ENCODE results near the gene KIFC3. TPM values are rescaled to one million over a fixed set of nuclear protein-coding genes. Genes with fewer than 3 reads are reported as not detected.

The KIFC3 gene
- total RNA-seq, 2 experiments from 2014 or later: not detected

DNA sequence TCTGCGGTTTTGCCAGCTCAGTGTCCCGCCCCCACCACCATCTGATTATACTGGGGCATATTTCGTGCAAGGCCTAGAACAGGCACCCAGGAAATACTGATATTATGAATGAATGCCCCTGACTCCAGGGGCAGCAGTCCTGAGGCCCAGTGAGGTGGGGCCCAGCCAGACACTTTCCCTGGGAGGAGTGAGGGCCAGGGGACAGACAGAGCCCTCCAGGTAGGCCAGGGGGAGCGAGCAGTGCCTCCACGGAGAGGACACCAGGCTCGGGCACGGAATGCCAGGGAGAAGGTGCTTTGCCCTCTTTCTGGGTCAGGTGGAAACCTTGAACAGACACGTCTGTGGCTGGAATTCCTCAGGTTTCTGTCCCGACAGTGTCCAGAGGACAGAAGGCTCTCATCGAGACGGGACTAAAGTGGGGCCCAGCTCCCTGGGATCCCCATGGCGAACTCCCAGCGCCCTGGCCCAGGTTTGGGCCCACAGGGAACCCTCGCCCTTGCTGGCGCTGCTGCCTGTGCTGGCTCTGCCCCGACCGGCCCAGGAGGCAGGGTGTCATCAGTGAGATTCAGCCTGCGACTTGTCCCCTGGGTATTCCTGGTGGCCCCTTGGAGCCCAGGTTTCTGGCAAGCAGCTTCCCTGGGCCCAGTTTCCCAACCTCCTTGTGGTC lies 62.4 kb downstream of the KIFC3 start:
- Mint-ChIP-seq H3K4me1 (ENCODE audit: low read depth) (peaks cover 28% of the 10 kb centered on the region), H3K9me3 (no peaks in the 10 kb centered on the region), H3K27me3 (no peaks in the 10 kb centered on the region), H3K36me3 (ENCODE audit: low read depth) (peaks cover 38% of the 10 kb centered on the region), H3K27ac (no peak overlapping the region), H3K4me3 (no peak overlapping the region)
- H3K36me3 ChIP-seq (ENCODE audit: insufficient read depth, low read length): peaks cover 18% of the 10 kb centered on the region
- H3K4me1 ChIP-seq (ENCODE audit: insufficient read depth, low read length): peaks cover 21% of the 10 kb centered on the region
- H3K9me3 ChIP-seq (ENCODE audit: control insufficient read depth in 1 of 2, insufficient read depth in 1 of 2, low read length in 2 of 2): no peaks in the 10 kb centered on the region
- CTCF ChIA-PET: interaction anchor here (1.2 kb wide), 1 partner anchor 18 kb away, joined by 3 read pairs; no protein-coding TSS in a partner anchor
- no peak overlapping the region for H3K4me3 ChIP-seq (ENCODE audit: low read length)
- intact Hi-C loops (cut with DNase I, micrococcal nuclease): loop anchor here (5.0 to 10.0 kb wide), 9 partner anchors 203 to 895 kb away; partner anchors contain the start of genes CFAP20 (in 2 of the 2), CCDC102A (in 1 of the 2), CSNK2A2 (in 1 of the 2) and HERPUD1 (in 1 of the 2)
- DNase-seq (peak in 1 of 14 experiments; percentile 13), ATAC-seq (ENCODE audit: poor library complexity) (no peak)
- H3K27me3 ChIP-seq (ENCODE audit: control insufficient read depth in 1 of 2, insufficient read depth in 2 of 2, low read length in 2 of 2): no peaks in the 10 kb centered on the region
- no peak overlapping the region for H3K27ac ChIP-seq (ENCODE audit: low read depth in 1 of 2, low read length in 2 of 2)
- POLR2A ChIA-PET: no interaction called here
- TF ChIP-seq, protein P1, sequence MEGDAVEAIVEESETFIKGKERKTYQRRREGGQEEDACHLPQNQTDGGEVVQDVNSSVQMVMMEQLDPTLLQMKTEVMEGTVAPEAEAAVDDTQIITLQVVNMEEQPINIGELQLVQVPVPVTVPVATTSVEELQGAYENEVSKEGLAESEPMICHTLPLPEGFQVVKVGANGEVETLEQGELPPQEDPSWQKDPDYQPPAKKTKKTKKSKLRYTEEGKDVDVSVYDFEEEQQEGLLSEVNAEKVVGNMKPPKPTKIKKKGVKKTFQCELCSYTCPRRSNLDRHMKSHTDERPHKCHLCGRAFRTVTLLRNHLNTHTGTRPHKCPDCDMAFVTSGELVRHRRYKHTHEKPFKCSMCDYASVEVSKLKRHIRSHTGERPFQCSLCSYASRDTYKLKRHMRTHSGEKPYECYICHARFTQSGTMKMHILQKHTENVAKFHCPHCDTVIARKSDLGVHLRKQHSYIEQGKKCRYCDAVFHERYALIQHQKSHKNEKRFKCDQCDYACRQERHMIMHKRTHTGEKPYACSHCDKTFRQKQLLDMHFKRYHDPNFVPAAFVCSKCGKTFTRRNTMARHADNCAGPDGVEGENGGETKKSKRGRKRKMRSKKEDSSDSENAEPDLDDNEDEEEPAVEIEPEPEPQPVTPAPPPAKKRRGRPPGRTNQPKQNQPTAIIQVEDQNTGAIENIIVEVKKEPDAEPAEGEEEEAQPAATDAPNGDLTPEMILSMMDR (IDR thresholded peaks at IDR 0.05): no peak

DNA sequence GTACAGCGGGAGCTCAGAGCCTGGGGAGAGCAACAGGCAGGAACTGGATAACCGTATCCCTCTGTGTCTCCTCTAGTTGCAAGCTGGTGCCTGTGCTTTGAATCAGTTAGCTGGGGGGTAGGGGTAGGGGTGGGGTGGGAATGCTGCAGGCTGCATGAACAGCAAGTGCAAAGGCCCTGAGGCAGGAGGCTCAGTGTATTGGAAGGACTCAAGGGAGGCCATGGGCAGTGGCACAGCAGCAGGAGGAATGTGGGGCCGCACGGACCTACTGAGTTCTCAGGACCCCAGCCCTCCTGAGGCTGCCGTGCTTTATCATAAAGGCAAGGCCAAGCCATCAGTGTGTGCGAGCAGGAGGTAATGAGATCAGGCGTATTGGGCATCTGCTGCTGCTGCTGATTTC lies 63.4 kb downstream of the KIFC3 start:
- no peak overlapping the region for H3K4me3 Mint-ChIP-seq
- peaks cover 38% of the 10 kb centered on the region for H3K36me3 Mint-ChIP-seq (ENCODE audit: low read depth)
- H3K36me3 ChIP-seq (ENCODE audit: insufficient read depth, low read length): peaks cover 16% of the 10 kb centered on the region
- TF ChIP-seq, protein P1 (IDR thresholded peaks at IDR 0.05): no peak
- H3K4me1 Mint-ChIP-seq (ENCODE audit: low read depth): peaks cover 33% of the 10 kb centered on the region
- DNase-seq (no peak), ATAC-seq (ENCODE audit: poor library complexity) (no peak)
- intact Hi-C loops (cut with DNase I, micrococcal nuclease): loop anchor here (5.0 to 10.0 kb wide), 9 partner anchors 202 to 896 kb away; partner anchors contain the start of genes CFAP20 (in 2 of the 2), CCDC102A (in 1 of the 2), CSNK2A2 (in 1 of the 2) and HERPUD1 (in 1 of the 2)
- no peak overlapping the region for H3K4me3 ChIP-seq (ENCODE audit: low read length)
- peaks cover 29% of the 10 kb centered on the region for H3K4me1 ChIP-seq (ENCODE audit: insufficient read depth, low read length)
- H3K27ac Mint-ChIP-seq: no peak overlapping the region
- ChIA-PET POLR2A (no interaction called here), CTCF (interaction anchor here (1.2 kb wide), 1 partner anchor 19 kb away, joined by 3 read pairs; no protein-coding TSS in a partner anchor)
- no peak overlapping the region for H3K27ac ChIP-seq (ENCODE audit: low read depth in 1 of 2, low read length in 2 of 2)
- H3K27me3 ChIP-seq (ENCODE audit: control insufficient read depth in 1 of 2, insufficient read depth in 2 of 2, low read length in 2 of 2): no peaks in the 10 kb centered on the region
- no peaks in the 10 kb centered on the region for H3K9me3 ChIP-seq (ENCODE audit: control insufficient read depth in 1 of 2, insufficient read depth in 1 of 2, low read length in 2 of 2)
- no peaks in the 10 kb centered on the region for H3K9me3 Mint-ChIP-seq
- no peaks in the 10 kb centered on the region for H3K27me3 Mint-ChIP-seq

- Mint-ChIP-seq H3K27ac (peak overlapping the region; percentile 87), H3K27me3 (no peaks in the 10 kb centered on the region), H3K9me3 (peaks cover 6% of the 10 kb centered on the region), H3K4me1 (ENCODE audit: low read depth) (peaks cover 33% of the 10 kb centered on the region), H3K4me3 (peak overlapping the region; percentile 95), H3K36me3 (ENCODE audit: low read depth) (peaks cover 30% of the 10 kb centered on the region)
- intact Hi-C loops (cut with DNase I, micrococcal nuclease): loop anchor here (5.0 to 10.0 kb wide), 9 partner anchors 199 to 898 kb away; partner anchors contain the start of genes CFAP20 (in 2 of the 2), CCDC102A (in 1 of the 2), CSNK2A2 (in 1 of the 2) and HERPUD1 (in 1 of the 2)
- POLR2A ChIA-PET: interaction anchor here (0.6 to 2.9 kb wide), 10 partner anchors 12 to 392 kb away, joined by 3 to 18 read pairs (median 6); partner anchors contain the start of genes CFAP20, DRC7, POLR2C and USB1
- peak; percentile 10 for ATAC-seq (ENCODE audit: poor library complexity)
- Histone ChIP-seq H3K27ac (ENCODE audit: low read depth in 1 of 2, low read length in 2 of 2) (peak overlapping the region; percentile 59 to 66), H3K9me3 (ENCODE audit: control insufficient read depth in 1 of 2, insufficient read depth in 1 of 2, low read length in 2 of 2) (no peaks in the 10 kb centered on the region), H3K36me3 (ENCODE audit: insufficient read depth, low read length) (peaks cover 1% of the 10 kb centered on the region), H3K4me1 (ENCODE audit: insufficient read depth, low read length) (peaks cover 29% of the 10 kb centered on the region), H3K4me3 (ENCODE audit: low read length) (peak overlapping the region; percentile 78), H3K27me3 (ENCODE audit: control insufficient read depth in 1 of 2, insufficient read depth in 2 of 2, low read length in 2 of 2) (no peaks in the 10 kb centered on the region)
- TF ChIP-seq, protein P1 (IDR thresholded peaks at IDR 0.05): no peak
- peak in 12 of 14 experiments; percentile 15 to 78 (median 37) for DNase-seq
- CTCF ChIA-PET: interaction anchor here (1.0 to 1.7 kb wide), 2 partner anchors 274 to 393 kb away, joined by 3 to 4 read pairs; partner anchors contain the start of genes CFAP20 and POLR2C
Observed at GRCh38 chr16:57736419-57737351, 65.6 kb downstream of the KIFC3 start.

Measured in CD4-positive, alpha-beta T cell (primary cell).